K562 (cell line): ENCODE results near the gene YPEL2. TPM values are rescaled to one million over a fixed set of nuclear protein-coding genes. Genes with fewer than 3 reads are reported as not detected.

Experiments used
- POLR2B ChIP-seq: fragments of 450-650 bp; IDR thresholded peaks from 2 replicates; pipeline ENCODE4 v1.6.1; 2018; ENCODE audit warnings: low read depth; ENCODE audit not compliant: partially characterized antibody
- RERE ChIP-seq: sonication (generic); formaldehyde crosslinking; IDR thresholded peaks from 2 replicates; pipeline ENCODE4 v1.8.0; 2023; ENCODE audit warnings: missing genetic modification reagents, mild to moderate bottlenecking, borderline replicate concordance
- polyA plus RNA-seq, 8 experiments: library from polyadenylated mRNA; depleted of rRNA in 4 of 8; stranded (reverse) in 5 of 8; unstranded in 3 of 8; fragments of >200 nt; fragmentation: Nextera tagmentation in 2 of 8; fragmentation: Illumina TruSeq in 1 of 8; extraction: Ambion mirVana in 2 of 8; extraction: Trizol in 1 of 8; gene quantifications; 2 replicates each; pipeline versions ENCODE4 v1.2.1 to v1.2.3, GENCODE V29; 2011 to 2014; ENCODE audit warnings: inconsistent platforms in 1 of 8, missing spikeins in 1 of 8
- total RNA-seq, 7 experiments: library from RNA; depleted of rRNA in 6 of 7; stranded (reverse); fragments of >200 nt in 6 of 7; fragmentation: Illumina TruSeq in 2 of 7; extraction: Trizol in 2 of 7; gene quantifications; 2 replicates each; pipeline versions ENCODE4 v1.2.1 to v1.2.3, GENCODE V29; 2011 to 2021; ENCODE audit warnings: low replicate concordance in 1 of 7
- TF ChIP-seq, protein P1 (sequence below): sonication (generic); formaldehyde crosslinking; IDR thresholded peaks from 2 replicates; pipeline ENCODE4 v1.8.0; 2022; ENCODE audit warnings: mild to moderate bottlenecking, missing genetic modification reagents
- TF ChIP-seq, protein P2 (sequence below): fragments of 450-650 bp; formaldehyde crosslinking; IDR thresholded peaks from 2 replicates; pipeline ENCODE4 v1.4.0; 2020; ENCODE audit warnings: mild to moderate bottlenecking, moderate library complexity

The YPEL2 gene
- total and polyA plus RNA-seq, 9 of the 15 experiments (the other 6 are each of a cell fraction or from before 2014, with no cell fraction given): 0.11 to 2.4 (median 0.47) TPM

DNA sequence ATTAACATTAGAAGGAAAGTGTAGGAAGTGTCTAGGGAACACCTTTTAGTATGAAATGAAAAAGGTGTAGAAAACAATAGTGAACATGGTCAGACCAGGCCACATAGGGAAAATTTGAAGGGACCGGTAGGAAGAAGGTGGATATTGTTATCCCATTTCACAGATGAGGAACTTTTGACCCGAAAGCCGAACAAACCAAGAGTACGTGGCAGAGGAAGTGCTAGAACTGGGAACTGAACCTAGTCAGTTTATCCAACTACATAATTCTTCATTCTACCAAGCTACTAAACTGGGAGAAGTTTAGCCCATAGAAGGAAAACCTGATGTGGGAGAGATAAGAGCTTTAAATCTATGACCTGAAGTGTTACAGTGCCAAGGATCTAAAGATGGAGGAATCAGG, 43.2 kb downstream of the YPEL2 start (continued):
- TF ChIP-seq, protein P1, sequence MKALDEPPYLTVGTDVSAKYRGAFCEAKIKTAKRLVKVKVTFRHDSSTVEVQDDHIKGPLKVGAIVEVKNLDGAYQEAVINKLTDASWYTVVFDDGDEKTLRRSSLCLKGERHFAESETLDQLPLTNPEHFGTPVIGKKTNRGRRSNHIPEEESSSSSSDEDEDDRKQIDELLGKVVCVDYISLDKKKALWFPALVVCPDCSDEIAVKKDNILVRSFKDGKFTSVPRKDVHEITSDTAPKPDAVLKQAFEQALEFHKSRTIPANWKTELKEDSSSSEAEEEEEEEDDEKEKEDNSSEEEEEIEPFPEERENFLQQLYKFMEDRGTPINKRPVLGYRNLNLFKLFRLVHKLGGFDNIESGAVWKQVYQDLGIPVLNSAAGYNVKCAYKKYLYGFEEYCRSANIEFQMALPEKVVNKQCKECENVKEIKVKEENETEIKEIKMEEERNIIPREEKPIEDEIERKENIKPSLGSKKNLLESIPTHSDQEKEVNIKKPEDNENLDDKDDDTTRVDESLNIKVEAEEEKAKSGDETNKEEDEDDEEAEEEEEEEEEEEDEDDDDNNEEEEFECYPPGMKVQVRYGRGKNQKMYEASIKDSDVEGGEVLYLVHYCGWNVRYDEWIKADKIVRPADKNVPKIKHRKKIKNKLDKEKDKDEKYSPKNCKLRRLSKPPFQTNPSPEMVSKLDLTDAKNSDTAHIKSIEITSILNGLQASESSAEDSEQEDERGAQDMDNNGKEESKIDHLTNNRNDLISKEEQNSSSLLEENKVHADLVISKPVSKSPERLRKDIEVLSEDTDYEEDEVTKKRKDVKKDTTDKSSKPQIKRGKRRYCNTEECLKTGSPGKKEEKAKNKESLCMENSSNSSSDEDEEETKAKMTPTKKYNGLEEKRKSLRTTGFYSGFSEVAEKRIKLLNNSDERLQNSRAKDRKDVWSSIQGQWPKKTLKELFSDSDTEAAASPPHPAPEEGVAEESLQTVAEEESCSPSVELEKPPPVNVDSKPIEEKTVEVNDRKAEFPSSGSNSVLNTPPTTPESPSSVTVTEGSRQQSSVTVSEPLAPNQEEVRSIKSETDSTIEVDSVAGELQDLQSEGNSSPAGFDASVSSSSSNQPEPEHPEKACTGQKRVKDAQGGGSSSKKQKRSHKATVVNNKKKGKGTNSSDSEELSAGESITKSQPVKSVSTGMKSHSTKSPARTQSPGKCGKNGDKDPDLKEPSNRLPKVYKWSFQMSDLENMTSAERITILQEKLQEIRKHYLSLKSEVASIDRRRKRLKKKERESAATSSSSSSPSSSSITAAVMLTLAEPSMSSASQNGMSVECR: no peak
- TF ChIP-seq POLR2B: no peak
- TF ChIP-seq, protein P2, sequence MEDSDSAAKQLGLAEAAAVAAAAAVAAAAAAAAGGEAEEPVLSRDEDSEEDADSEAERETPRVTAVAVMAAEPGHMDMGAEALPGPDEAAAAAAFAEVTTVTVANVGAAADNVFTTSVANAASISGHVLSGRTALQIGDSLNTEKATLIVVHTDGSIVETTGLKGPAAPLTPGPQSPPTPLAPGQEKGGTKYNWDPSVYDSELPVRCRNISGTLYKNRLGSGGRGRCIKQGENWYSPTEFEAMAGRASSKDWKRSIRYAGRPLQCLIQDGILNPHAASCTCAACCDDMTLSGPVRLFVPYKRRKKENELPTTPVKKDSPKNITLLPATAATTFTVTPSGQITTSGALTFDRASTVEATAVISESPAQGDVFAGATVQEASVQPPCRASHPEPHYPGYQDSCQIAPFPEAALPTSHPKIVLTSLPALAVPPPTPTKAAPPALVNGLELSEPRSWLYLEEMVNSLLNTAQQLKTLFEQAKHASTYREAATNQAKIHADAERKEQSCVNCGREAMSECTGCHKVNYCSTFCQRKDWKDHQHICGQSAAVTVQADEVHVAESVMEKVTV: no peak
- no peak for TF ChIP-seq RERE (CRISPR knock-in tag)
